Upper lobe of right lung (tissue), 1 donor: ENCODE results near the gene SLC45A1. TPM values are rescaled to one million over a fixed set of nuclear protein-coding genes. Genes with fewer than 3 reads are reported as not detected.
"Not testable (repeated sequence)": the region's sequence is repeated elsewhere in the genome, so short reads cannot be mapped to it uniquely, and the experiment has no call there.

Experiments used
- ATAC-seq: fragments of 200-7000 bp; cut with Tn5 transposase; one replicate; pipeline ENCODE4 v1.9.1; 2020; ENCODE audit warnings: mild to moderate bottlenecking, moderate library complexity
- DNase-seq: peaks from one replicate; pipeline ENCODE4 v3.0.0-alpha.2; 2020
- H3K27ac ChIP-seq: fragments of 200-600 bp; one replicate; pipeline ENCODE4 v1.8.0; 2022
- H3K27me3 ChIP-seq: fragments of 200-600 bp; one replicate; pipeline ENCODE4 v1.8.0; 2022; ENCODE audit warnings: mild to moderate bottlenecking
- H3K36me3 ChIP-seq: fragments of 200-600 bp; one replicate; pipeline ENCODE4 v1.8.0; 2022
- H3K4me1 ChIP-seq: fragments of 200-600 bp; one replicate; pipeline ENCODE4 v1.8.0; 2022
- H3K4me3 ChIP-seq: fragments of 200-600 bp; one replicate; pipeline ENCODE4 v1.8.0; 2022; ENCODE audit warnings: mild to moderate bottlenecking
- H3K9me3 ChIP-seq: fragments of 200-600 bp; one replicate; pipeline ENCODE4 v1.8.0; 2022
- CTCF ChIP-seq: fragments of 200-600 bp; IDR thresholded peaks from one replicate; pipeline ENCODE4 v1.8.0; 2022; ENCODE audit warnings: antibody characterized with exemption
- intact Hi-C: fragments of 100-400 bp; cut with DNase I; formaldehyde crosslinking; loops from one replicate; pipeline ENCODE4 v1.11.0; 2022
- long read RNA-seq: library from polyadenylated mRNA; unstranded; transcript quantifications from one replicate; pipeline ENCODE4 v2.0.0, GENCODE V29; 2021
- total RNA-seq: library from RNA; stranded (reverse); fragmentation: NEBNext Ultra II Directional; extraction: Animal tissue kit (Norgen Biotek cat#: 25700); gene quantifications from one replicate; pipeline ENCODE4 v1.2.1, GENCODE V29; 2021
- donor health status: DM: no; HTN: yes; CAD: no; lungs with severe emphysema.

The SLC45A1 gene
- 1.9 TPM for total RNA-seq
- long read RNA-seq, partial matches to known transcripts: 1 of 5 reads
- long read RNA-seq, other reads (novel, unspliced or antisense): 2 of 5 reads

GRCh38 chr1:8317647-8318381, at the start of gene SLC45A1:
Gene SLC45A1, plus strand, starts transcription at chr1:8318114. Its CDS starts 6,216 bp downstream, at chr1:8324330.
- no peak within 1 kb of the TSS for H3K27ac ChIP-seq
- H3K4me3 ChIP-seq: peak within 1 kb of the TSS; percentile 56
- H3K4me1 ChIP-seq: peaks cover 7% of the 10 kb centered on the region
- intact Hi-C loops: loop anchor here (10.0 kb wide), 2 partner anchors 293 to 333 kb away; partner anchors contain the start of gene ERRFI1
- no peak for TF ChIP-seq CTCF
- no peaks in the 10 kb centered on the region for H3K36me3 ChIP-seq
- H3K27me3 ChIP-seq: peaks cover 3% of the 10 kb centered on the region
- DNase-seq: peak; percentile 86
- peak; percentile 81 for ATAC-seq
- H3K9me3 ChIP-seq: no peaks in the 10 kb centered on the region

- H3K36me3 ChIP-seq: no peaks in the 10 kb centered on the region
- intact Hi-C loops: no loop called here
- no peaks in the 10 kb centered on the region for H3K9me3 ChIP-seq
- no peak overlapping the region for H3K27ac ChIP-seq
- ATAC-seq (no peak), DNase-seq (no peak)
- TF ChIP-seq CTCF: no peak
- no peaks in the 10 kb centered on the region for H3K27me3 ChIP-seq
- H3K4me1 ChIP-seq: no peaks in the 10 kb centered on the region
- no peak overlapping the region for H3K4me3 ChIP-seq
Measured at GRCh38 chr1:8273036-8273435, 44.9 kb upstream of the SLC45A1 start.

- DNase-seq (no peak), ATAC-seq (no peak)
- Histone ChIP-seq H3K36me3 (no peaks in the 10 kb centered on the region), H3K4me1 (no peaks in the 10 kb centered on the region), H3K27ac (no peak overlapping the region), H3K9me3 (no peaks in the 10 kb centered on the region), H3K4me3 (no peak overlapping the region), H3K27me3 (no peaks in the 10 kb centered on the region)
- no peak for TF ChIP-seq CTCF
- intact Hi-C loops: no loop called here
Measured at GRCh38 chr1:8274352-8274751, 43.6 kb upstream of the SLC45A1 start.

GRCh38 chr1:8276173-8276914, 41.6 kb upstream of the SLC45A1 start:
- TF ChIP-seq CTCF: no peak
- H3K36me3 ChIP-seq: no peaks in the 10 kb centered on the region
- ATAC-seq (no peak), DNase-seq (no peak)
- intact Hi-C loops: no loop called here
- H3K27me3 ChIP-seq: no peaks in the 10 kb centered on the region
- H3K4me3 ChIP-seq: no peak overlapping the region
- H3K27ac ChIP-seq: no peak overlapping the region
- H3K9me3 ChIP-seq: no peaks in the 10 kb centered on the region
- H3K4me1 ChIP-seq: no peaks in the 10 kb centered on the region

GRCh38 chr1:8276932-8277331, 41.0 kb upstream of the SLC45A1 start:
- TF ChIP-seq CTCF: no peak
- Histone ChIP-seq H3K27ac (no peak overlapping the region), H3K4me1 (no peaks in the 10 kb centered on the region), H3K9me3 (no peaks in the 10 kb centered on the region), H3K36me3 (no peaks in the 10 kb centered on the region), H3K4me3 (no peak overlapping the region), H3K27me3 (no peaks in the 10 kb centered on the region)
- DNase-seq (no peak), ATAC-seq (no peak)
- intact Hi-C loops: no loop called here

GRCh38 chr1:8278677-8279076, 39.2 kb upstream of the SLC45A1 start:
- intact Hi-C loops, H3K4me3 ChIP-seq: not testable (repeated sequence)

More at GRCh38 chr1:8278677-8279076, 39.2 kb upstream of the SLC45A1 start:
- ATAC-seq, H3K27me3 ChIP-seq, H3K4me1 ChIP-seq, H3K36me3 ChIP-seq, H3K9me3 ChIP-seq, H3K27ac ChIP-seq: not testable (repeated sequence)
- DNase-seq: peak; percentile 20
